Neural crest cell (in vitro differentiated cells): ENCODE data around the gene NTNG1. TPM values are rescaled to one million over a fixed set of nuclear protein-coding genes. Genes with fewer than 3 reads are reported as not detected.

Source experiments
- DNase-seq: peaks from one replicate; pipeline ENCODE4 v3.0.0; 2021; ENCODE audit warnings: low read depth, mixed read lengths, low spot score
- H3K27ac Mint-ChIP-seq: one replicate; pipeline ENCODE4 v1.8.0; 2021; ENCODE audit warnings: mild to moderate bottlenecking, mixed read lengths; ENCODE audit not compliant: unreplicated experiment
- H3K27me3 Mint-ChIP-seq: 2 replicates; pipeline ENCODE4 v1.8.0; 2021; ENCODE audit warnings: low read depth, mild to moderate bottlenecking, mixed read lengths
- H3K36me3 Mint-ChIP-seq: 2 replicates; pipeline ENCODE4 v1.8.0; 2021; ENCODE audit warnings: low read depth, mild to moderate bottlenecking, mixed read lengths
- H3K4me1 Mint-ChIP-seq: 2 replicates; pipeline ENCODE4 v1.8.0; 2021; ENCODE audit warnings: mixed read lengths
- H3K4me3 Mint-ChIP-seq: one replicate; pipeline ENCODE4 v1.8.0; 2021; ENCODE audit warnings: mild to moderate bottlenecking, mixed read lengths
- H3K9me3 Mint-ChIP-seq: 2 replicates; pipeline ENCODE4 v1.8.0; 2021; ENCODE audit warnings: mixed read lengths
- CTCF ChIP-seq: fragments of 200-600 bp; sonication (generic); conservative IDR thresholded peaks from 2 replicates; pipeline ENCODE4 v1.5.0; 2021; ENCODE audit warnings: antibody characterized with exemption, mild to moderate bottlenecking
- total RNA-seq: library from RNA; stranded (reverse); gene quantifications from 2 replicates; pipeline ENCODE4 v1.2.1, GENCODE V29; 2021

Gene NTNG1
- total RNA-seq, 1 donor from 2014 or later, result 1.1 TPM

- Mint-ChIP-seq H3K9me3 (no peaks in the 10 kb centered on the region), H3K4me1 (no peaks in the 10 kb centered on the region), H3K36me3 (no peaks in the 10 kb centered on the region), H3K27ac (no peak overlapping the region), H3K4me3 (no peak overlapping the region), H3K27me3 (no peaks in the 10 kb centered on the region)
- DNase-seq, result no peak
- no peak for TF ChIP-seq CTCF
These were observed 110.2 kb downstream of the NTNG1 start for GRCh38 chr1:107251083-107251482.

GRCh38 chr1:107251839-107252238, 111.0 kb downstream of the NTNG1 start:
- no peak overlapping the region for H3K27ac Mint-ChIP-seq

GRCh38 chr1:107252271-107252670, 111.4 kb downstream of the NTNG1 start:
- H3K36me3 Mint-ChIP-seq, result no peaks in the 10 kb centered on the region
- H3K4me1 Mint-ChIP-seq, result no peaks in the 10 kb centered on the region
- no peak overlapping the region for H3K4me3 Mint-ChIP-seq
- H3K9me3 Mint-ChIP-seq, result no peaks in the 10 kb centered on the region
- H3K27ac Mint-ChIP-seq, result no peak overlapping the region
- DNase-seq, result no peak
- H3K27me3 Mint-ChIP-seq, result no peaks in the 10 kb centered on the region
- TF ChIP-seq CTCF, result no peak

More at GRCh38 chr1:107251839-107252238, 111.0 kb downstream of the NTNG1 start:
- TF ChIP-seq CTCF, result no peak
- H3K36me3 Mint-ChIP-seq, result no peaks in the 10 kb centered on the region
- H3K4me3 Mint-ChIP-seq, result no peak overlapping the region
- no peaks in the 10 kb centered on the region for H3K27me3 Mint-ChIP-seq
- no peak for DNase-seq
- no peaks in the 10 kb centered on the region for H3K4me1 Mint-ChIP-seq
- H3K9me3 Mint-ChIP-seq, result no peaks in the 10 kb centered on the region

GRCh38 chr1:107254306-107254705, 113.5 kb downstream of the NTNG1 start:
- Mint-ChIP-seq H3K36me3 (no peaks in the 10 kb centered on the region), H3K27me3 (no peaks in the 10 kb centered on the region), H3K9me3 (no peaks in the 10 kb centered on the region), H3K4me3 (no peak overlapping the region), H3K4me1 (no peaks in the 10 kb centered on the region), H3K27ac (no peak overlapping the region)
- no peak for DNase-seq
- no peak for TF ChIP-seq CTCF

GRCh38 chr1:107255469-107255868, 114.6 kb downstream of the NTNG1 start:
- H3K27me3 Mint-ChIP-seq, result no peaks in the 10 kb centered on the region
- no peak overlapping the region for H3K27ac Mint-ChIP-seq
- no peaks in the 10 kb centered on the region for H3K9me3 Mint-ChIP-seq
- no peaks in the 10 kb centered on the region for H3K4me1 Mint-ChIP-seq
- no peak overlapping the region for H3K4me3 Mint-ChIP-seq
- no peaks in the 10 kb centered on the region for H3K36me3 Mint-ChIP-seq
- no peak for DNase-seq
- no peak for TF ChIP-seq CTCF
